GM10266 (cell line): ENCODE data around the gene ZDHHC7.

Source experiments
- DNase-seq: peaks from one replicate; pipeline ENCODE4 v3.0.0; 2012; ENCODE audit errors: extremely low spot score
- TF ChIP-seq, protein P1 (sequence below): IDR thresholded peaks from 2 replicates; pipeline ENCODE4 v1.5.1; 2012; ENCODE audit warnings: mild to moderate bottlenecking, low read depth; ENCODE audit not compliant: control insufficient read depth, insufficient read depth; ENCODE audit errors: missing control alignments

The ZDHHC7 gene

GRCh38 chr16:85006639-85007038 lies 4.7 kb downstream of the ZDHHC7 start:
- TF ChIP-seq, protein P1, sequence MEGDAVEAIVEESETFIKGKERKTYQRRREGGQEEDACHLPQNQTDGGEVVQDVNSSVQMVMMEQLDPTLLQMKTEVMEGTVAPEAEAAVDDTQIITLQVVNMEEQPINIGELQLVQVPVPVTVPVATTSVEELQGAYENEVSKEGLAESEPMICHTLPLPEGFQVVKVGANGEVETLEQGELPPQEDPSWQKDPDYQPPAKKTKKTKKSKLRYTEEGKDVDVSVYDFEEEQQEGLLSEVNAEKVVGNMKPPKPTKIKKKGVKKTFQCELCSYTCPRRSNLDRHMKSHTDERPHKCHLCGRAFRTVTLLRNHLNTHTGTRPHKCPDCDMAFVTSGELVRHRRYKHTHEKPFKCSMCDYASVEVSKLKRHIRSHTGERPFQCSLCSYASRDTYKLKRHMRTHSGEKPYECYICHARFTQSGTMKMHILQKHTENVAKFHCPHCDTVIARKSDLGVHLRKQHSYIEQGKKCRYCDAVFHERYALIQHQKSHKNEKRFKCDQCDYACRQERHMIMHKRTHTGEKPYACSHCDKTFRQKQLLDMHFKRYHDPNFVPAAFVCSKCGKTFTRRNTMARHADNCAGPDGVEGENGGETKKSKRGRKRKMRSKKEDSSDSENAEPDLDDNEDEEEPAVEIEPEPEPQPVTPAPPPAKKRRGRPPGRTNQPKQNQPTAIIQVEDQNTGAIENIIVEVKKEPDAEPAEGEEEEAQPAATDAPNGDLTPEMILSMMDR: no peak
- DNase-seq: no peak

GRCh38 chr16:85005285-85006069 lies 5.9 kb downstream of the ZDHHC7 start:
- DNase-seq: no peak

DNA sequence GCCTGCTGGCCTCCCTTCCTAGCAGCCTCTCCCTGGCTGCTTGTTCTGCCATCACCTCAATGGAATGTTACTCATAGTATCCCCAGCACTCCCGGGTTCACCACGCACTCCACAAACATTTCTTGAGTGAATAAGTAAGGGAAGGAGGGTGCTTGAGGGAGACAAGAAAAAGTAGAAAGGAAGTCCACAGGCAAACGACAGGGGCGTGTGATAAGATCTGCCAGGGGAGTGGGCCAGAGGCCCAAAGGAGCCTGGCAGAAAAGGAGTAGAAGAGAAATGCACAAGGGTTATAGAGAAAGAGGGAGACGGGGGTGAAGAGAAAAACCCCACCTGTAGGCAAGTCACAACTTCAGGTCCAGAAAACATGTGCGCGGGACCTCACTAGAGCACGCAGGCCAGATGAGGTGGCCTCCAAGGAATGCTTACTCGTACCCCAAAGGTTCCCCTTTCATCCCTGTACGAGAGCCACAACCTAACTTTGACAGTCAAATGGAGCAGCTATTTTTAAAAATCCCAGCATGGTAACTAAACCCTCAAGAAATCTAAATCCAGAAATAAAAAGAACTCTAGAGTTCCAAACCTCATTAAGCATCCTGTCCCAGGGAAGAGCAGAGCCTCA lies 6.6 kb downstream of the ZDHHC7 start:
- no peak for DNase-seq
- TF ChIP-seq, protein P1: no peak

More at GRCh38 chr16:85005285-85006069, 5.9 kb downstream of the ZDHHC7 start:
- TF ChIP-seq, protein P1: no peak

DNA sequence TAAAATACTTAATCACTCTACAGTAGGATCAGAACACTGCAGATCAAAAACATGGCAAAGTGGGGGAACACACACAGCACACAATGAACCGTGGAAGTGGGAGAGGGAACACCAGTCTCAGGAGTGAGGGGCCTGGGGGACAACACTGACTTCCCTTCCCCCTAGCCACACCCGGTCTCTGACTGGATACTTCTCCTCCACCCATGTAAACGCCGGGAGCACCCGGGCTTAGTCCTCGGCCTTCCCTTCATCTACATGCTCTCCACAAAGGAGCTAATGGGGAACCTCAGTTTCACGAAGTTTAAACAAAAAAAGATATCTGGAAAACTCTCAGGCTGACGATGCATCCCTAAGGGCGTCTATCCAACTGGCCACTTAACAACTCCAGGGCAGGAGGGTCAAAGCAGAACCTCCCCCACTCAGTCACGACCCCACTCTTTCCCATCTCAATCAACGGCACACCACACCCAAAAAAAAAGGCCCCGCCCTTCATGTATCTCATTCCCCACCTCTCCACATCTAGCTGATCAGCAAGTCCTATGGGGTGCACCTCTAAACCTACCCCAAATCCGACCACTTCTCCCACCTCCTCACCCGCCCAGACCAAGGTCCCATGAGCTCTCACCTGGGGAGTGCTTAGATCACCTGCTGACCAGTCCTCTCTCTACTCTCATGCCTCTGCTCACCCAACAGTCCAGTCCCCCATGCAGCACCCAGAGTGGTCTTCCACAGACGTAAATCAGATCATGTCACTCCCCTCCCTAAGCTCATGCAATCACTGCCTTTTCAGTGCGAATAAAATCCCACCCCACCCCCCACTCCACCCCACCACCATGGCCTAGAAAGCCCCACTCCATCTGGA lies 7.4 kb downstream of the ZDHHC7 start:
- TF ChIP-seq, protein P1: no peak
- no peak for DNase-seq

DNA sequence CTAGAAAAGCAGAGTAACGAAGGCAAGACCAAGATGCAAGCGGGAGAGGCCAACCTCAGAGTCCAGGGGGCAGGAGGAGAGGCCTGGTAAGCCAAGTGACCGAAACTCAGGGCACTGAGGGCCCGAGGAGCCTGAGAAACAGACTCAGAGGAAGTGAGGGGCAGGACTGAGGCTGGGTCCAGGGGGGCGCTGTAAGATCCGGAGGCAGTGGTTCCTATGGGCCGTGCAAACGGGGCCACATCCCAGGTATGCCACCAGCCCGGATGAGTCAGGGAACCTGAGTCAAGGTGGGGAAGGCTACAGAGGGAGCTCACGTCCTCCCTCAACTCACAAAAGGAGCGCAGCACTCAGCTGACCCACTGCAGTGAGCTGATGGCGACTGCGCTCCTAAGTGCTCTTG lies 8.3 kb downstream of the ZDHHC7 start:
- no peak for DNase-seq
- TF ChIP-seq, protein P1: no peak

DNA sequence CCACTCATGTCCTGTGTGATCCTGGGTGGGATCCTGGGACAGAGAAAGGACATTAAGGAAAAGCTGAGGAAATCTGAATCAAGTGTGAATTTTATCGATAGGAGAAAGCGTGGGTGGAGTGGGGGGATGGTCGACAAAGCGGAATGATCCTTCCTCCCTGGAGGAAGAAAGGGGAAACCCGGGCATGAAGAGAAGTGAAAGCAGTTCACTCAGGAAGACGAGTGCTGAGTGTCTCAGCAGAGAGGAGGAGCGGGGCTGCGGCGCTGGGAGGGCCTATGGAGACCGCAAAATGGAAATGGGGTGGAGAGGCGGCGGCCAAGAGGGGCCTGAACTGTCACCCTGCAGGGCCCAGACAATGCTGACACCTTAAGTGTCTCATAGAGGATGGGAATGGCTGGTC lies 8.7 kb downstream of the ZDHHC7 start:
- TF ChIP-seq, protein P1: no peak
- no peak for DNase-seq
